Esophagus squamous epithelium (tissue), 5 donors: ENCODE data around the gene RSPH9. TPM values are rescaled to one million over a fixed set of nuclear protein-coding genes. Genes with fewer than 3 reads are reported as not detected.

Source experiments
- DNase-seq: peaks from one replicate; lab custom pipeline; 2025; lab: John Stamatoyannopoulos, UW
- H3K27ac ChIP-seq, 4 donors: fragments of 200-600 bp; sonication (generic); one replicate each; pipeline ENCODE4 v1.5.1; 2016 to 2019; ENCODE audit warnings: mild to moderate bottlenecking in 1 of 4
- H3K27me3 ChIP-seq, 4 donors: fragments of 200-600 bp; sonication (generic); 1 replicate in 3 of 4; 2 replicates in 1 of 4; pipeline versions ENCODE4 v1.5.1 to v1.6.0; 2017 to 2021; ENCODE audit warnings: antibody characterized with exemption in 1 of 4
- H3K36me3 ChIP-seq, 3 donors: fragments of 200-600 bp; sonication (generic); one replicate each; pipeline ENCODE4 v1.5.1; 2016 to 2019
- H3K4me1 ChIP-seq, 3 donors: fragments of 200-600 bp; sonication (generic); one replicate each; pipeline ENCODE4 v1.5.1; 2017 to 2019
- H3K4me3 ChIP-seq, 4 donors: fragments of 200-600 bp; sonication (generic); 1 replicate in 3 of 4; 2 replicates in 1 of 4; pipeline ENCODE4 v1.5.1; 2016 to 2019; ENCODE audit warnings: mild to moderate bottlenecking in 2 of 4, moderate library complexity in 1 of 4
- H3K9me3 ChIP-seq, 3 donors: fragments of 200-600 bp; sonication (generic); one replicate each; pipeline ENCODE4 v1.5.1; 2016 to 2019
- CTCF ChIP-seq, 6 experiments: fragments of 450-650 bp in 4 of 6; fragments of 200-600 bp in 2 of 6; sonication (generic) in 2 of 6; IDR thresholded peaks; one replicate each; pipeline ENCODE4 v1.5.1; 2016 to 2019; ENCODE audit warnings: antibody characterized with exemption in 6 of 6, mild to moderate bottlenecking in 4 of 6, moderate library complexity in 4 of 6
- POLR2A ChIP-seq, 4 donors: fragments of 450-650 bp; IDR thresholded peaks; one replicate each; pipeline ENCODE4 v1.6.1; 2017; ENCODE audit warnings: antibody characterized with exemption in 4 of 4, mild to moderate bottlenecking in 4 of 4, moderate library complexity in 3 of 4
- WGBS, 2 donors: methylation state at CpG; one replicate each; pipeline ENCODE4 v1.1.5; 2018; 5-methylcytosine and 5-hydroxymethylcytosine counted together
- intact Hi-C: fragments of 100-400 bp; cut with DNase I; formaldehyde crosslinking; loops from one replicate; pipeline ENCODE4 v1.15.0; 2022
- total RNA-seq, 4 donors: library from RNA; depleted of rRNA; stranded (reverse); fragments of >200 nt; gene quantifications; one replicate each; pipeline ENCODE4 v1.1.0, GENCODE V29; 2016
- donor health status: DM: yes; HTN: yes; CAD: no.

RSPH9 gene
- total RNA-seq, 4 donors from 2014 or later: 0.15 to 0.38 TPM; not detected in 2

- intact Hi-C loops: no loop called here
Measured at GRCh38 chr6:43623880-43624785, 20.7 kb upstream of the RSPH9 start.

GRCh38 chr6:43624786-43625288, 20.0 kb upstream of the RSPH9 start:
- Histone ChIP-seq H3K27me3 (no peaks in the 10 kb centered on the region), H3K36me3 (peaks cover 44 to 70% (median 45%) of the 10 kb centered on the region in 3 donors), H3K9me3 (no peaks in the 10 kb centered on the region), H3K4me1 (peaks cover 18 to 28% (median 19%) of the 10 kb centered on the region in 3 donors), H3K4me3 (no peak overlapping the region), H3K27ac (no peak overlapping the region)
- intact Hi-C loops: no loop called here
- no peak for DNase-seq
- TF ChIP-seq CTCF (IDR thresholded peaks at IDR 0.05): no peak
- no peak for TF ChIP-seq POLR2A (IDR thresholded peaks at IDR 0.05)
- WGBS, 2 donors: 69 to 84% methylated on average over 6 to 7 of the region's 7 CpGs

More at GRCh38 chr6:43623880-43624785, 20.7 kb upstream of the RSPH9 start:
- Histone ChIP-seq H3K27ac (no peak overlapping the region), H3K9me3 (no peaks in the 10 kb centered on the region), H3K4me3 (no peak overlapping the region), H3K4me1 (peaks cover 18 to 28% (median 19%) of the 10 kb centered on the region in 3 donors), H3K36me3 (peaks cover 44 to 75% (median 45%) of the 10 kb centered on the region in 3 donors), H3K27me3 (no peaks in the 10 kb centered on the region)
- no peak for DNase-seq
- 77 to 94% methylated on average over 4 to 10 of the region's 12 CpGs for WGBS, 2 donors
- TF ChIP-seq POLR2A (IDR thresholded peaks at IDR 0.05) (no peak), CTCF (IDR thresholded peaks at IDR 0.05) (no peak)

GRCh38 chr6:43625393-43625992, 19.3 kb upstream of the RSPH9 start:
- Histone ChIP-seq H3K27me3 (no peaks in the 10 kb centered on the region), H3K27ac (no peak overlapping the region), H3K9me3 (no peaks in the 10 kb centered on the region), H3K36me3 (peaks cover 44 to 63% (median 45%) of the 10 kb centered on the region in 3 donors), H3K4me3 (no peak overlapping the region), H3K4me1 (peaks cover 18 to 33% (median 19%) of the 10 kb centered on the region in 3 donors)
- 95 to 97% methylated on average over 7 to 8 of the region's 16 CpGs for WGBS, 2 donors
- intact Hi-C loops: no loop called here
- no peak for DNase-seq
- no peak for TF ChIP-seq POLR2A (IDR thresholded peaks at IDR 0.05)
- no peak for TF ChIP-seq CTCF (IDR thresholded peaks at IDR 0.05)

- H3K4me3 ChIP-seq: peak overlapping the region in 2 of 4 donors; percentile 84 to 95
- no peaks in the 10 kb centered on the region for H3K9me3 ChIP-seq
- H3K27me3 ChIP-seq: no peaks in the 10 kb centered on the region
- peaks cover 29 to 46% (median 31%) of the 10 kb centered on the region in 3 donors for H3K36me3 ChIP-seq
- no peak for DNase-seq
- TF ChIP-seq POLR2A (IDR thresholded peaks at IDR 0.05) (no peak), CTCF (IDR thresholded peaks at IDR 0.05) (no peak)
- WGBS, 2 donors: 69 to 73% methylated on average over 4 to 5 of the region's 5 CpGs
- peaks cover 18 to 39% (median 19%) of the 10 kb centered on the region in 3 donors for H3K4me1 ChIP-seq
- intact Hi-C loops: no loop called here
- H3K27ac ChIP-seq: peak overlapping the region; percentile 86 to 99 (median 98)
Measured at GRCh38 chr6:43627008-43627825, 17.6 kb upstream of the RSPH9 start.
